Pons (tissue), 1 donor: ENCODE data around the gene TMEM214.
A peak's percentile ranks its signal among the peaks of the same experiment; 100 is the strongest.

ENCODE experiments used
- DNase-seq: peaks from one replicate; pipeline ENCODE4 v3.0.0-alpha.2; 2016; ENCODE audit warnings: low spot score

The TMEM214 gene

DNA sequence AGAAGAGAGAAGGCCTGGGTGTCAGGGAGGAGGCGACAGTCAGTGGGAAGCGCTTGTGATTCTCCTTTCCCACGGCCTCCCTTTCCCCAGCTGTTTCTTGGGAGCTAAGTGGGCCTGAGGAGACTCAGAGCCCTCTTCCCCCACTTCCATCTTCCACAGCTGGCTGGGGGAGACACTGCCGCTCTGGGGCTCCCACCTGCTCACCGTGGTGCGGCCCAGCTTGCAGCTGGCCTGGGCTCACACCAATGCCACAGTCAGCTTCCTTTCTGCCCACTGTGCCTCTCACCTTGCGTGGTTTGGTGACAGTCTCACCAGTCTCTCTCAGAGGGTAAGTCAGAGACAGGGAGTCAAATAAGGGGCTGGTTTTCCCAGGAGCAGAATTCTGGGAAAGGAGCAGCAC, 7.1 kb downstream of the TMEM214 start:
- no peak for DNase-seq

- no peak for DNase-seq
Observed at GRCh38 chr2:27040282-27040681, 7.5 kb downstream of the TMEM214 start.

DNA sequence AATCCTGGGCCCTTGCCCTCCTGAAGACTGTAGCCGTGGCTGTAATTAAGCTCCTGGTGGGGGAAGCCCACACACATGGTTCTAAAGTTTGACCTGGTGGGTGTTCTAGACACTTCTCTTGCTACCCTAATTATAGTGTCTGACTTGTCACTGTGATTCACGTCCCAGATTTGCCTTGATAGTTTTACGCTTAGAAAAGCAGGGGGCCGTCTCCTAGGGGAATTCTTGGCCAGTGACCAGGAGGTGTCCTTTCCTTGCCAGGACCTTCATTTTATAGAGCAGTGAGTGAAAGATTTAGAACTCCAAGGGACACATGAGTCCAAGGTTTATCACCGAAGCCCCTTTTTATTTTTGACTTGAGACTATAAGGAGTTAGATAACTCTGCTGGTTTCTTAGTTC, 9.0 kb downstream of the TMEM214 start:
- DNase-seq = no peak

DNA sequence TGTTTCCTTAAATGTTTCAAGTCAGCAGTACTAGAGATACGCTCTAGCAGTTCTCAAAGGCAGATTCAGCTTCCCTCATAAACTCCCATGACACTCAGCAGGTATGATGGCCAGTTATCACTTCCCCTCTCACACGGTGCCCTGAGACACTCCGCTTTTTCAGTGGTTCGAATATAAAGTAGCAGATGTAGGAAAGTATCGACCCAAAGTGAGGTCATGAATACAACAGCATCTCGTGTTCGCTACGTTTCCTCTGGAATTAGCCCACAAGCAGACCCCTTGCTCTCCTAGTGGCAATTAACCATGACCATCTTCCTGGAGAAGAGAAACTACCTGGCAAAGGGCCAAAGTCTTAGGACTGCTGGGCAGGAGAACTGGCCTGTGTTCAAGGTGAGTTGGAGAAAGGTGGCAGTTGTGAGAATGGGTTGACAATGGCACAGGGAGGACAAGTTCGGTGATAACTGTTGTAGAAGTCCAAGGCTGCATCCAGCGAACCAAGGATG, 9.4 kb downstream of the TMEM214 start:
- no peak for DNase-seq

- no peak for DNase-seq
Observed at GRCh38 chr2:27042985-27043634, 10.3 kb downstream of the TMEM214 start.

- DNase-seq = no peak
Observed at GRCh38 chr2:27049422-27050280, 16.9 kb downstream of the TMEM214 start.

- DNase-seq = peak; percentile 97
Observed at GRCh38 chr2:27050281-27050995, 17.7 kb downstream of the TMEM214 start.

GRCh38 chr2:27050996-27051901, 18.5 kb downstream of the TMEM214 start, which contains the start of gene AGBL5:
Gene AGBL5, plus strand, starts transcription at chr2:27051668. Its CDS starts 1,291 bp downstream, at chr2:27052959.
- DNase-seq = peak; percentile 93

GRCh38 chr2:27051902-27052645, 19.3 kb downstream of the TMEM214 start:
- no peak for DNase-seq

DNA sequence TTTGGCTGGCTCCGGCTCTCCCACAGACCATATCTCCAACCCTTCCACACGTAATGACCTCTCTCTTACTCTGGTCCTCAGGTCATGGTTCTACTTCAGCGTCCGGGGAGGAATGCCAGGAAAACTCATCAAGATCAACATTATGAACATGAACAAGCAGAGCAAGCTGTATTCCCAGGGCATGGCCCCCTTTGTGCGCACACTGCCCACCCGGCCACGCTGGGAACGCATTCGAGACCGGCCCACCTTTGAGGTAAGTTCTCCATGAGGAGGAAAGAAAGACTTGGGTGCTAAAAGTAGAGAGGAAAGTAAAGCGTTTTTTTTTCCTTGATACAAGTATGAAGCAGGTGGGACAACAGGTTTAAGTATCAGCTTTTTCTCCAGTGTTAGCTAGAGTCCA, 20.6 kb downstream of the TMEM214 start:
- DNase-seq = no peak

DNA sequence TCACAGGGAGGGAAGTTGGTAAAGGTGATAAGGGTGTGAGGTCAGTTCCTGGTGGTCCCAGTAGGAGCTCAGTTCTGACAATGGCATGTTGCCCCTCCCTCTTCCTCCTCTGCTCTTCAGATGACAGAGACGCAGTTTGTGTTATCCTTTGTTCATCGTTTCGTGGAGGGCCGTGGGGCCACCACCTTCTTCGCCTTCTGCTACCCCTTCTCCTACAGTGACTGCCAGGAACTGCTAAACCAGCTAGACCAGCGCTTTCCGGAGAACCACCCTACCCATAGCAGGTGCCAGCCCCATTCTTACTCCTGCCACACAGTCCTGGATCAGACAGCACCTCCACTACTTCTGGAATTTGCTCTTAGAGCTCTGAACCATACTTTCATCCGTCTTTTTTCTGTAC, 21.0 kb downstream of the TMEM214 start:
- DNase-seq = no peak

DNA sequence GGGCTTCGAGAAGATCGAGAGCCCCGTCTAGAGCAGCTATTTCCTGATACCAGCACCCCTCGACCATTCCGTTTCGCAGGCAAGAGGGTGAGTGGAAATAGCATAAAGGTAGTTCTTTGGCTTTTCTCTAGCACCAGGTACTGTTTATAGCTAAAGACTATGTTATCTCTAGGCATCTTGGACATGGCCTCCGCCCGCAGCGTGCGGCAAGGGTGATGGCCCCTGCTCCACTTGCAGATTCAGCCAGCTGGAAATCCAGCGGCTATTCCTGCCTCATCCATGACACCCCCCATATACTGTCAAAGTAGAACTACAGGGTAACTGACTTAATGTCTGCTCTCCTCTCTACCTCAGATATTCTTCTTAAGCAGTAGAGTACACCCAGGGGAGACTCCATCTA, 22.0 kb downstream of the TMEM214 start:
- DNase-seq = no peak

DNA sequence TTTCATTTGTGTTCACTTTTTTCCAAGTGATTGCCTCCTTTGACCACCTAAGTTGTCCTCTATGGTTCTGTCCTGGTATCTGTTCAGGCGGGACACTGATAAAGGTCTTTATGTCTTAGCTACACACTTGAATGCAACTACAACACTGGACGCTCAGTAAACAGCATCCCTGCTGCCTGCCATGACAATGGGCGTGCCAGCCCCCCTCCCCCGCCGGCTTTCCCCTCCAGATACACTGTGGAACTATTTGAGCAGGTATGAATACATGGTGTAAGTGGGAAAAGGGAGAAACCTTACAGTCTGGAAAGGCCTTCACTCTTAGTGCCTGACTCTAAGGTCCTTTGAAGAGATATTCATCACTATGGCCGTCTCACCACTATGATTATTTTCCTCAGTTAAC, 24.4 kb downstream of the TMEM214 start:
- DNase-seq = no peak

DNA sequence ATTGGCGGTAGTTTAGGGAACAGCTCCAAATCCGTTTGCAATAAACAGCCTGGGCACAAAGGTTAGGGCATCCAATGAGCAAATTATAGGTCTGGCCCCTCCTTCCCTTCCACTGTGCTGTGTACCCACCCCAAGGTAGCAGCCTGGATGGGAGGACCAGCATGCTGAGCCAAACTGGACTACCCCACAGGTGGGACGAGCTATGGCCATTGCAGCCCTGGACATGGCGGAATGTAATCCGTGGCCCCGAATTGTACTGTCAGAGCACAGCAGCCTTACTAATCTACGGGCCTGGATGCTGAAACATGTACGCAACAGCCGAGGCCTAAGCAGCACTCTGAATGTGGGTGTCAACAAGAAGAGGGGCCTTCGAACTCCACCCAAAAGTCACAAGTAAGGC, 25.4 kb downstream of the TMEM214 start:
- DNase-seq = no peak

- no peak for DNase-seq
Observed at GRCh38 chr2:27059141-27059820, 26.5 kb downstream of the TMEM214 start.

DNA sequence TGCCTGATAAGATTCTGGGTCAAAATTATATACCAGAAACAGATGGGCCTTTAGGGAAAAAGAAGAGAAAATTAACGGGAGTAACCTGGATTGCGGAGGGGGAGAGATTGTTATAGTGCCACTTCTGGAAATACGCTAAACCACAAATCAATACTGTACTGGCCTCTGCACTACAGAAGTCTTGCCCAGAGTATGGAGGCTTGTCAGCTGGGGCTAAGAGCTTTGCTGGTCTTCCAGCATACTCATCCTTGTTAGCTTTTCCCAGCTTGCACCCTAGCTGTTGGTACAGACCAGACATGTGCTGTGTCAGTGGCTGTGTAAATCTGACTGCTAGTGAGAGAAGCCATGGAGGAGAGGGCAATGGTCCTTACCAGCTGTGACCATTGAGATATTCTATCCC, 27.6 kb downstream of the TMEM214 start:
- no peak for DNase-seq

DNA sequence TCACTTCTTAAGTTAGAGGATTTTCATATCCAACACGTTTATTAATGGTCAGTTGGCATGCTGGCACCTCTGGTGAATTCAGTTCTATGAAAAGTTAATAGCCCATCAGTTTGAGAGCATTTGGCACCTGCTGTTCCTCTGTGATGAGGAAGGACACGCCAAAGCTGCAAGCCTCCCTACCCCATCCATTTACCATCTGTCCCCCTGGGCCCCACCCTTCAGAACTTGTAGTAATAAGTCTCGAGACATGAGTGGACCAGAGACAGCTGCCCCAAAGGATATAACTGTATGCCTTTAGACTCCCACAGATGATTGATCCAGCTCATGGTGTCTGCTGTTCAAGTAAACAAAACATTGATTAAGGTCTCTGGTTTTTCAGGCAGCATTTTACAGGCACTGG, 32.4 kb downstream of the TMEM214 start:
- DNase-seq = no peak

GRCh38 chr2:27067385-27067784, 34.6 kb downstream of the TMEM214 start:
- DNase-seq = no peak

- DNase-seq = no peak
Observed at GRCh38 chr2:27069436-27069835, 36.7 kb downstream of the TMEM214 start.

- DNase-seq = no peak
Observed at GRCh38 chr2:27069961-27070618, 37.3 kb downstream of the TMEM214 start.
